ENCODE results near the gene NPIPB12.
"Not testable (repeated sequence)": the region's sequence is repeated elsewhere in the genome, so short reads cannot be mapped to it uniquely, and the experiment has no call there.

DNA sequence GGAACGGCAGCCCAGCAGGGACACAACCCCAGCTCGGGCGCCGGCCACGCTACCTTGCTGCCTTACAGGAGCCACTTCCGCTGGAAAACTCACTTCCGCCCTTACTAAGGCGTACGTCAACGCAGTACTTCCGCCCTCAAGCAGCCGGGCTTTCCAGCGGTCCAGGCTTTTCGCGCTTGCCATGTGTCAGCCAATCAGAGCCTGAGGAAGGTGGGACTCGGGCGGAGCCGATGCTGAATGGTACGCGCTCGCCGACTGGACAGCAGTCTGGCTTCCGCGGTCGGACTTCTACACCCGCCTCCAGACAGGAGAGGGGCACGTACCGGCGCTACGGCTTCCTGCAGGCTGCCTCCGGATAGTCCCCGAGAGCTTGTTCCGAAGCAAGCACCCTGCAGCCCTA is 51.9 kb downstream of the NPIPB12 start, which contains the start of the genes BOLA2 and SLX1B:
- TF ChIP-seq, protein P1, sequence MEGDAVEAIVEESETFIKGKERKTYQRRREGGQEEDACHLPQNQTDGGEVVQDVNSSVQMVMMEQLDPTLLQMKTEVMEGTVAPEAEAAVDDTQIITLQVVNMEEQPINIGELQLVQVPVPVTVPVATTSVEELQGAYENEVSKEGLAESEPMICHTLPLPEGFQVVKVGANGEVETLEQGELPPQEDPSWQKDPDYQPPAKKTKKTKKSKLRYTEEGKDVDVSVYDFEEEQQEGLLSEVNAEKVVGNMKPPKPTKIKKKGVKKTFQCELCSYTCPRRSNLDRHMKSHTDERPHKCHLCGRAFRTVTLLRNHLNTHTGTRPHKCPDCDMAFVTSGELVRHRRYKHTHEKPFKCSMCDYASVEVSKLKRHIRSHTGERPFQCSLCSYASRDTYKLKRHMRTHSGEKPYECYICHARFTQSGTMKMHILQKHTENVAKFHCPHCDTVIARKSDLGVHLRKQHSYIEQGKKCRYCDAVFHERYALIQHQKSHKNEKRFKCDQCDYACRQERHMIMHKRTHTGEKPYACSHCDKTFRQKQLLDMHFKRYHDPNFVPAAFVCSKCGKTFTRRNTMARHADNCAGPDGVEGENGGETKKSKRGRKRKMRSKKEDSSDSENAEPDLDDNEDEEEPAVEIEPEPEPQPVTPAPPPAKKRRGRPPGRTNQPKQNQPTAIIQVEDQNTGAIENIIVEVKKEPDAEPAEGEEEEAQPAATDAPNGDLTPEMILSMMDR (IDR thresholded peaks at IDR 0.05), result not testable (repeated sequence)
- not testable (repeated sequence) for TF ChIP-seq POLR2A (IDR thresholded peaks at IDR 0.05)
